GM21360 (cell line): ENCODE measurements around the gene SLC36A2.
"Not testable (repeated sequence)": the region's sequence is repeated elsewhere in the genome, so short reads cannot be mapped to it uniquely, and the experiment has no call there.

Experiments
- ATAC-seq: cut with Tn5 transposase; IDR thresholded peaks from one replicate; pipeline ENCODE4 v1.9.1; 2021; ENCODE audit warnings: mild to moderate bottlenecking, moderate library complexity; ENCODE audit not compliant: unreplicated experiment

SLC36A2 gene

GRCh38 chr5:151347369-151347768 is at the start of gene SLC36A2:
TSS of gene SLC36A2 (minus strand) at chr5:151347559. CDS start at chr5:151347460, 99 bp downstream.
- no peak for ATAC-seq

DNA sequence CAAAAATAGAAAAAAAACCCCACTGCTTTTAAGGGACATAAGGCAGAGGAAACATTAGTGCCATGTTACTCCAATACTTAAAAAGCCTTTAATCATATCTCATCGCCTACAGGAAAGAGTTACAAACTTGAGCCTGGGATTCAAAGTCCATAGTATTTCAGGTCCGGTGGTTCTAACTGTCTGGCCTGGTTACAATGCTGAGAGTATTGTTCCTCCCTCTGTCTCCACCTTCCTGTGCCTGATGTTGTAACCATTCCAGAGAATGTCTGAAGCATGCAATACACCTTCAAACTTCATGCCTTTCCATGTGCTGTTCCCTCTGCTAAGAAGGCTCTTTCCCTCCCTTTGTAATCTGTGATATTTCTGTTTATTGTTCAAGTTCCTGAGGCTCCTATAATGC is 41.6 kb upstream of the SLC36A2 start:
- no peak for ATAC-seq

DNA sequence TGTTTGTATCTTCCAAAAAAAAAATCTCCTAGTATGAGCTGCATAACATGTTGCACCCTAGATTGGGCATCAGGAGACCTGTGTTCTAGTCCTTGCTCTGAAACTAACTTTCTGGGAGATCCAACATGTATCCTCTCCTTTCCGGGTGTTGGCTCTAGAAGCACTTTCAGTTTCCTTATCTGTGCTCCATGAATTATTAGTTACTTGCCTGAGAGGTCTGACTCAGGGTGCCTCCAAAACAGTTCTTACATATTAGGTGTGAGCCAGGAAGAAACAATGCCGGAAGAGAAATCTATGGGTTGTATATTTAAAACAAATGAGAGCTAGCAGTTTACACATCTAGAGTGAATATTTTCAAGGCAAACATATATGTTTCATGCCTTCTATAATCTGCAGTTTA is 36.7 kb upstream of the SLC36A2 start:
- ATAC-seq: no peak

GRCh38 chr5:151383011-151383410 is 35.7 kb upstream of the SLC36A2 start:
- no peak for ATAC-seq

DNA sequence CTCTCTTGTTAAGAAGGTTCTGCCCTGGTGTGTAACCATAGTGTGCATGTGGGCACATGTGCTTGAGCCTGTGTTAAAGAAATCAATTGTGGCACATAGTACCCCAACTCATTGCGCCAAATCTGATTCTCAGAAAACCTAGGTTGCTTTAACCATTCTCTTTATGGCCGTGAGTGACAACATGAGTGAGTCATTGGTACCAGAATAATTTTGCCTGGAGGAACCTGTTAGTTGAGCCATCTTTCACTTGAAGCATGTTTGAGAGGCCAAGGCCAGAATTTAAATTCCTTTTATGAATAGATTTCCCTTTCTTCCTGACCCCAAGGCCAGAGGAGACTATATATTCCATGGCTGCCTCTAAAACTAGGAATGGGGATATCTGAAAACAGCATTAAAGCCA is 35.2 kb upstream of the SLC36A2 start:
- no peak for ATAC-seq

DNA sequence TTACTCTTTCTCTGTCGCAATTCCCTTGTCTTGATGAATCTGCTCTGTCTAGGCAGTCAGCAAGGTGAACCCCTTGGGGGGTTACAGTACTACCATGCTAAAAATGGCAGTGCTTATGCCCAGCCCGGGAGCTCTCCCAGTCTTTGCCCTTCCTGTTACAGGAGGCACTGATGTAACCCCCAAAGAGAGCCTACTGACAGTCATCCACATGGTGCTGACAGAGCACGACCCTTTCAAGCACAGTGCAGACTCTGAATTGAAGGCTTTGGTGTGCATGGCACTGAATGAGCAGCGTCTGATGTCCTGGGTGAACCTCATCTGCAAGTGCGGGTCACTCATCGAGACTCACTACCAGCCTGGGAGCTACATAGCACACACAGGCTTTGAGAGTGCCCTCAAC is 34.5 kb upstream of the SLC36A2 start:
- ATAC-seq: no peak

DNA sequence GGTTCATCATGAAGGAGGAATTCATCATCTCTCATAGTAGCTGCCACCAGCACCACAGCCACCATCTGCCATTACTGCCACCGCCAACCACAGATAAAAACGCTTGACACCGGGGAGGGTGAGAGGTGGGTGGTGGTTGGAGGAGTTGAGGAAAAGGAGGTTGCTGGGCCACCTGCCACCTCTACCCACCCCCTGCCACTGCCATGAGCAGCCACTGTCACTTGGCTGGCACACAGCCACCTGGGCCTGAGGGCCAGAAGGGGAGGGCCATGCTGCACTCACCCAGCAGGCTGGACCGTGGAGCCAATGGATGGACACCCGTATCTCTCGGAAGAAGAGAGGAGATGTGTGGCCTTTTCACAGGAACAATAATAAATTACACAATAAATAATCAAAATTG is 31.3 kb upstream of the SLC36A2 start:
- no peak for ATAC-seq

DNA sequence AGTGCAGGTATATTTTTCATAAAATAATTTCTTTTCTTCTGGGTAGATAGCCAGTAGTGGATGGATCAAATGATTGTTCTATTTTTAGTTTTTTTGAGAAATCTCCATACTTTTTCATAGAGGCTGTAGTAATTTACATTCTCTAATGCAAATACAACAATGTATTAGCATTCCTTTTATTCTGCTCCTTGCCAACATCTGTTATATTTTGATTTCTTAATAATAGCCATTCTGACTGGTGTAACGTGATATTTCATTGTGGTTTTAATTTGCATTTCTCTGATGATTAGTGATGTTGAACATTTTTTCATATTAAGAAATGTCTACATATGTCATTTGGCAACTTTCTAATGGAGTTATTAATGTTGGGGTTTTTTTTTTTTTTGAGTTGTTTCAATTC is 27.2 kb upstream of the SLC36A2 start:
- ATAC-seq: no peak

- not testable (repeated sequence) for ATAC-seq
These were observed 19.7 kb upstream of the SLC36A2 start for GRCh38 chr5:151367038-151367437.

DNA sequence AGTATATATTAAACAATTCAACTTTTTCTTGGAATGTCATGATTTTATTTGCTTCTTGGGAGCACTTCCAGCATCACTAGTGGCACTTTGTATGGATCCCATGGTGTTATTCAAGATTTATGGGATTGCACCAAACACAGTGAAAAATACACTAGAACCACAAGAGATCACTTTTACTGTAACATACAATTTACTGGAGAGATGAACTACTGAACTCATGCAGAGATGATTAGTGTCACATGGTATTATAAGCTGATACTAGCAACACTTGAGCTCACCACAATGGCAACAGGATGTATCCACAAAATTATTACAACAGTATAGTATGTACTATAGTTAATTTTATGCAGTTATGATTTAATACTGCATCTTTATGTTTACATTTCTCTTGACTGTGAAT is 16.3 kb upstream of the SLC36A2 start:
- ATAC-seq: no peak

- ATAC-seq: no peak
These were observed 15.6 kb upstream of the SLC36A2 start for GRCh38 chr5:151362970-151363369.

- ATAC-seq: no peak
These were observed 12.0 kb upstream of the SLC36A2 start for GRCh38 chr5:151359391-151359790.

- ATAC-seq: no peak
These were observed 10.4 kb upstream of the SLC36A2 start for GRCh38 chr5:151357792-151358191.

- ATAC-seq: no peak
These were observed 9.7 kb upstream of the SLC36A2 start for GRCh38 chr5:151357097-151357496.

GRCh38 chr5:151351671-151352070 is 4.3 kb upstream of the SLC36A2 start:
- ATAC-seq: no peak

GRCh38 chr5:151348789-151349188 is 1.4 kb upstream of the SLC36A2 start:
- ATAC-seq: no peak

DNA sequence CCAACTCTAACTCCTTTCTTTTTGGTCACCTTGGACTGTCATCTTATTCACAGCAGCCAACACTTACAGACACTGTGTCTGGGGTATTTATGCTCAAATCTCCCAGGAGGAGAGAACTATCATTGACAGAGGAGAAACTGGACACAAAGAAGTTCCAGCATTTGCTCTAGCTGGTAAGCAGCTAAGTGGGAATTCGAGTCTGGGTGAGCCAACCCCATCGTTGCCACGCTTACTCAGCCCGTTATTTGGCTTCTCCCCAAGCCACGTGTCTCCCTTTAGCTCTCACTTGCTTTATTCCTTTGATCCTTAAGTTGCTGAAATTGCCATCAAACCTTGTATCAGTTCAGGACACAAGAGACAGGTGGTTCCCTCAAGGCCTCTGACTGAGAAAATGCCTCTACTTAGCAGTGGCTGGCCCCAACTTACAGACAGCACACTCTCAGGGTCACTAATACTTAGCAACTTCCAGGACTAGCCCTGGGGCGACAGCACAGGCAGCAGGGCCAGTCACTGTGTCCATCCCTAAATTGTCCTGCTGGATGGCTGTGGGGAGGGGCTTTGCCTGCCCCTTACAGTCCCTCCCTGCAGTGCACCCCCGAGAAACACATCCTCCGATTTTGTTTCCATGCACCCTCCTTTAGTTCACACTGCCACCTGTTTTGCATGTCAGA is 1.4 kb downstream of the SLC36A2 start:
- no peak for ATAC-seq

DNA sequence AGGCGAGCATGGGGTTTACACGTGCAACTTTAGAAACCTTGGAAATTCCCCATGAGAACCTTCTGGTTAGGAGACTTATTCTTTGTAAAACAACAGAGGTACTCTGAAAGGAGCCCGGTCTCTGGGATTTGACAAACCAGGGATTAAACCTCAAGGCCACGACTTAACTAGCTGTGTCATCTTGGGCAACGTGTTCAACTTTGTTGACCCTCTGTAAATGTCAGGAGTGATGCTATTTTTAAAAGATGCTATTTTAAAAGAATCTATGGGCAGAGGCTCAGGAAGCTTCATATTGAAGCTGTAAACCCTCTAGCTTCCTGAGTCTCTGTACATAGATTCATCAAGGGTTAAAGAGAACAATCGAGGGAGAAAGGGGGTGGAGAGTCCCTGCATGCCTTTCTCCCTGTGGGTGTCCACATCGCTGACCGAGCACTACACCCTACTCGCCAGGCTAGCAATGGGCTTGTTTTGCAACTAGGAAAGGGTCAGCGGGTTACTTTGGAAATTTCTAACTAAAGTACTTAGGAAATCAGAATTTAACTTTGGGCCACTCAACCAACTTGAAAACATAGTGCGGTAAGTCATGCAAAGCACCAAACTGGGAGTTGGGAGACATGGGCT is 2.1 kb downstream of the SLC36A2 start:
- no peak for ATAC-seq

DNA sequence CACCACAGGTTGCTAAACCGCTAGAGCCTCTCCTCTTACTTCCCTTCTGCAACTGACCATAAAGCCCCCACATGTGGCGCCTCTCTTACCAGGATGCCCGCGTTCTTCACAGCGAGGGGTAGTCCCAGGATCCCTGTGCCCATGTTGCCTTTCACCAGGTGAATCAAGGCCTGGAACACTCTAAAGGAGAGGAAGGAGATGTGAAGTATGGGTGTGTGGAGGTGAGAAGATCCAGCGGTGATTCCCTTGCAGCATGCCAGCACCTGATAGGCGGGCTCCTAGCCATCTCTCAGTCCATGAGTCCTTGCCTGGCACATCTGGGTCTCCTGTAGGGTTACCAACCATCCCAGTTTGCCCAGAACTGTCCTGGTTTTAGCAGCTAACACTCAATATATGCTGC is 3.3 kb downstream of the SLC36A2 start:
- ATAC-seq: no peak

GRCh38 chr5:151340004-151340403 is 7.4 kb downstream of the SLC36A2 start:
- no peak for ATAC-seq

- no peak for ATAC-seq
These were observed 8.6 kb downstream of the SLC36A2 start for GRCh38 chr5:151338734-151339133.

DNA sequence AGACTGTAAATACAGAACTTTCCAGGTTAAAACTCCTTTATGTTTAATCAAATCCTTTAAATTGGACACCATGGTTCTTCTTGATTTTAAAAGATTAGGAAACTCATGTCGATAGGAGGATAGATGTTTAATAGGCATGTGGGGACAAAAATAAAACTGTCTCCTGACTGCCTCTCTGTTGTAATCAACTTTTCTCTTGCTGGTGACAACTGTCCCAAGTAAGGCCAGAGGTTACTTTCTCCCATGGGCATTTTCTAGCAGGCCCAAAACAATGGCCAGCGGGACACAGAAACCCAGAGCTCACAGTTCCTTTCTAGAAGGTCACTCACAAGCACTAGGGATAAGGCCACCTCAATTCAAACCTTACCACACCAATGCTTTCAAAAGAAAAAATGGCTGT is 14.5 kb downstream of the SLC36A2 start:
- no peak for ATAC-seq

DNA sequence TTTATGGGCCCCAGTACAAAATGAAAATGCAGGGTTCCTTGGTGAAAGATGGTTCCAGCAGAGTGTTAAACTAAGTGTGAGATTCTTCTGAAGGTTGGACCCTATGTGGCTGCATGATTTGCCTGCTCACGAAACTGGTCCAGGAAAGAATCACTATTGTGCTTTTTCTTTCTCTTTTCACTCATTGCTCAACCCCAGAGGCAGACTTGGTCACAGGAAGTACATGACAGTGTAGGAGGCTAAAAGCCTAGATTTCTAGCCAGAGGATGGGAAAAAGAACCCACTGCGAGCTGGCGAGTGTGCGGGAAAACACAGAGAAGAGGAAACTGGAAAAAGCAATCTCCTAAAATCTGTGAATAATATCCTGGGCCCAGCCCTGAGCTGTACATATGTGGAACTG is 18.6 kb downstream of the SLC36A2 start:
- no peak for ATAC-seq
